ENCODE measurements around the gene CHRM3.
"Not testable (repeated sequence)": the region's sequence is repeated elsewhere in the genome, so short reads cannot be mapped to it uniquely, and the experiment has no call there.

Gene CHRM3

GRCh38 chr1:239386453-239387303 lies at the start of gene CHRM3:
CHRM3 (plus strand) TSS chr1:239386568; CDS start chr1:239907452, 520,884 bp downstream.
- DNase-seq, result peak; percentile 91

- no peak for DNase-seq
Measured at GRCh38 chr1:239337799-239338430, 48.5 kb upstream of the CHRM3 start.

- no peak for DNase-seq
Measured at GRCh38 chr1:239347776-239348175, 38.6 kb upstream of the CHRM3 start.

- DNase-seq, result no peak
Measured at GRCh38 chr1:239348635-239349353, 37.6 kb upstream of the CHRM3 start.

GRCh38 chr1:239349699-239350098 lies 36.7 kb upstream of the CHRM3 start:
- no peak for DNase-seq

- no peak for DNase-seq
Measured at GRCh38 chr1:239353536-239353935, 32.8 kb upstream of the CHRM3 start.

- no peak for DNase-seq
Measured at GRCh38 chr1:239354231-239354630, 32.1 kb upstream of the CHRM3 start.

- no peak for DNase-seq
Measured at GRCh38 chr1:239357867-239358266, 28.5 kb upstream of the CHRM3 start.

GRCh38 chr1:239361403-239361802 lies 25.0 kb upstream of the CHRM3 start:
- no peak for DNase-seq

GRCh38 chr1:239363930-239364329 lies 22.4 kb upstream of the CHRM3 start:
- peak; percentile 56 for DNase-seq

GRCh38 chr1:239367196-239367810 lies 19.1 kb upstream of the CHRM3 start:
- DNase-seq, result no peak

- DNase-seq, result no peak
Measured at GRCh38 chr1:239368436-239369109, 17.8 kb upstream of the CHRM3 start.

- DNase-seq, result not testable (repeated sequence)
Measured at GRCh38 chr1:239370869-239371268, 15.5 kb upstream of the CHRM3 start.

- no peak for DNase-seq
Measured at GRCh38 chr1:239382666-239383065, 3.7 kb upstream of the CHRM3 start.

GRCh38 chr1:239383714-239384113 lies 2.7 kb upstream of the CHRM3 start:
- DNase-seq, result no peak

- DNase-seq, result peak; percentile 69
Measured at GRCh38 chr1:239387304-239388158, 1.2 kb downstream of the CHRM3 start.

GRCh38 chr1:239388159-239388485 lies 1.8 kb downstream of the CHRM3 start:
- peak; percentile 53 for DNase-seq

GRCh38 chr1:239388578-239388977 lies 2.2 kb downstream of the CHRM3 start:
- no peak for DNase-seq

GRCh38 chr1:239389703-239390102 lies 3.3 kb downstream of the CHRM3 start:
- DNase-seq, result no peak

- DNase-seq, result no peak
Measured at GRCh38 chr1:239392271-239392670, 5.9 kb downstream of the CHRM3 start.

GRCh38 chr1:239394107-239394506 lies 7.7 kb downstream of the CHRM3 start:
- DNase-seq, result no peak

GRCh38 chr1:239413916-239414315 lies 27.5 kb downstream of the CHRM3 start:
- DNase-seq, result no peak

All from hematopoietic multipotent progenitor cell treated with erythropoietin and hydrocortisone succinate and interleukin-3 and kit ligand, for 4 days (in vitro differentiated cells).